ENCODE results near the gene TSEN2. TPM values are rescaled to one million over a fixed set of nuclear protein-coding genes. Genes with fewer than 3 reads are reported as not detected.
"Not testable (repeated sequence)": the region's sequence is repeated elsewhere in the genome, so short reads cannot be mapped to it uniquely, and the experiment has no call there.

Gene TSEN2
- total RNA-seq, 5 donors from 2014 or later (not counting 1 experiment from before 2014, with no cell fraction given) = 11.7 to 20.9 (median 18.2) TPM

DNA sequence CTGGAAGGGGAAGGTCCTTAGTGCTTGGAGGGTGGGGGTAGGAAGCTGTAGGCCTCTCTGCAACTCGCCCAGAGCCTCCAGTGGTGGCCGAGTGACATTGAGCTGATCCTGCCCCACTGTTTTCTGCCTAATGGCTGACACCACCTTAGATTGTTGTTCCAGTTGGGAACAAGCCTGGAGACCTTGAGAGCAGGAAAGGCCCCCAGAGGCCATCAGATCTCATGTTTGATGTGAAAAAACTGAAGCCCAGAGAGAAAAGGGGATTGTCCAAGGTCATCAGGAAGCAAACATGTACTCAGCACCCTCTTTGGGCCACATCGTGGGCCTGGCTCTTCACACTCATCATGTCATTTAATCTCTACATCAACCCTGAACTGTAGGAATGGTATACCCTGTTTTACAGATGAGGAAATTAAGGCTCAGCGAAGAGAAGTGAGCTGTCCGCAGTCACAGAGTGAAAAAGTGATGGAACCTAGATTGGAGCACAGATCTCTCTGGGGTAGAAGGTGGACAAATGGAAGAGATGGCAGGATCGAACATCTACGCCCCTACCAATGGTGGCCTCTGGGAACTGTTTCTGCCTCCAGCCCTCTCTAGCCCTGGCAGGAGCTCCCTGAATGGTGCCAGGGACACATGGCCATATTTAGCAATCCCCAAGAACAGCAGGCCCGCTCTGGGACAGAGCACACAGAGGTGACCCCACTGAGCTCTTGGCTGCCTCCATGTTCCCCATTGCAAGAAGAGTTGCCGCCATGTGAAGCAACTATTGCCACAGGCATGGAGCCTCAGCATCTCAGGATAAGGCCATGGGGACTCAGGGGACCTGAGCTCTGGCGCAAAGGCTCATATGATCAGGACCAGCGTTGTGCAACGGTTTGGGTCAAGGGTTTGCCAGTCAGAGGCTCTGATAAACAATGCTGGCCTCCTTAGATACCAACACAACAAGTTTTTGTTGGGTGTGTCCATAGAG is 31.6 kb upstream of the TSEN2 start:
- ChIA-PET CTCF (no interaction called here), POLR2A (no interaction called here)
- no peaks in the 10 kb centered on the region for H3K27me3 Mint-ChIP-seq
- H3K9me3 Mint-ChIP-seq = no peaks in the 10 kb centered on the region
- no peak for ATAC-seq (replicated peaks in 1 of 4)
- no peak overlapping the region for H3K4me3 Mint-ChIP-seq
- H3K4me1 Mint-ChIP-seq = no peaks in the 10 kb centered on the region
- H3K36me3 Mint-ChIP-seq = no peaks in the 10 kb centered on the region
- no peaks in the 10 kb centered on the region for H3K9me3 ChIP-seq
- no peaks in the 10 kb centered on the region for H3K27me3 ChIP-seq (replicated peaks in 1 of 2; ENCODE audit: control insufficient read depth in 2 of 2, extremely low read depth in 1 of 2, insufficient read depth in 2 of 2, low read length in 1 of 2)
- WGBS (ENCODE audit: insufficient coverage) = 96% methylated on average over 6 of the region's 12 CpGs
- H3K27ac Mint-ChIP-seq = no peak overlapping the region
- H3K27ac ChIP-seq (ENCODE audit: low read length) = no peak overlapping the region
- no peak overlapping the region for H3K4me3 ChIP-seq (ENCODE audit: control insufficient read depth in 1 of 2, extremely low read depth in 1 of 2, low read length in 1 of 2)
- no peaks in the 10 kb centered on the region for H3K4me1 ChIP-seq (ENCODE audit: control insufficient read depth in 1 of 2, extremely low read depth in 1 of 2, insufficient read depth in 2 of 2, low read length in 2 of 2)
- no peak for DNase-seq
- no peaks in the 10 kb centered on the region for H3K36me3 ChIP-seq (ENCODE audit: control insufficient read depth in 2 of 2, extremely low read depth in 1 of 2, insufficient read depth in 1 of 2, low read length in 1 of 2)

GRCh38 chr3:12454076-12454815 is 30.0 kb upstream of the TSEN2 start:
- ATAC-seq (replicated peaks in 1 of 4) (no peak), DNase-seq (no peak)
- no peaks in the 10 kb centered on the region for H3K27me3 Mint-ChIP-seq
- no peaks in the 10 kb centered on the region for H3K36me3 ChIP-seq (ENCODE audit: control insufficient read depth in 2 of 2, extremely low read depth in 1 of 2, insufficient read depth in 1 of 2, low read length in 1 of 2)
- H3K27ac ChIP-seq (ENCODE audit: low read length) = no peak overlapping the region
- no peaks in the 10 kb centered on the region for H3K27me3 ChIP-seq (replicated peaks in 1 of 2; ENCODE audit: control insufficient read depth in 2 of 2, extremely low read depth in 1 of 2, insufficient read depth in 2 of 2, low read length in 1 of 2)
- 40% methylated on average over 1 of the region's 6 CpGs for WGBS (ENCODE audit: insufficient coverage)
- H3K9me3 Mint-ChIP-seq = no peaks in the 10 kb centered on the region
- no peak overlapping the region for H3K27ac Mint-ChIP-seq
- H3K9me3 ChIP-seq = no peaks in the 10 kb centered on the region
- POLR2A ChIA-PET = no interaction called here
- H3K4me1 ChIP-seq (ENCODE audit: control insufficient read depth in 1 of 2, extremely low read depth in 1 of 2, insufficient read depth in 2 of 2, low read length in 2 of 2) = no peaks in the 10 kb centered on the region
- no peaks in the 10 kb centered on the region for H3K4me1 Mint-ChIP-seq
- H3K4me3 ChIP-seq (ENCODE audit: control insufficient read depth in 1 of 2, extremely low read depth in 1 of 2, low read length in 1 of 2) = no peak overlapping the region
- CTCF ChIA-PET = no interaction called here
- H3K36me3 Mint-ChIP-seq = no peaks in the 10 kb centered on the region
- H3K4me3 Mint-ChIP-seq = no peak overlapping the region

GRCh38 chr3:12454816-12455121 is 29.5 kb upstream of the TSEN2 start:
- H3K36me3 ChIP-seq (ENCODE audit: control insufficient read depth in 2 of 2, extremely low read depth in 1 of 2, insufficient read depth in 1 of 2, low read length in 1 of 2) = no peaks in the 10 kb centered on the region
- H3K4me1 ChIP-seq (ENCODE audit: control insufficient read depth in 1 of 2, extremely low read depth in 1 of 2, insufficient read depth in 2 of 2, low read length in 2 of 2) = no peaks in the 10 kb centered on the region
- Mint-ChIP-seq H3K27ac (no peak overlapping the region), H3K9me3 (no peaks in the 10 kb centered on the region), H3K27me3 (no peaks in the 10 kb centered on the region), H3K4me1 (no peaks in the 10 kb centered on the region), H3K4me3 (no peak overlapping the region), H3K36me3 (no peaks in the 10 kb centered on the region)
- no peak overlapping the region for H3K4me3 ChIP-seq (ENCODE audit: control insufficient read depth in 1 of 2, extremely low read depth in 1 of 2, low read length in 1 of 2)
- H3K27ac ChIP-seq (ENCODE audit: low read length) = no peak overlapping the region
- WGBS (ENCODE audit: insufficient coverage) = no CpG with 5 or more reads among the region's 2 CpGs
- no peaks in the 10 kb centered on the region for H3K27me3 ChIP-seq (replicated peaks in 1 of 2; ENCODE audit: control insufficient read depth in 2 of 2, extremely low read depth in 1 of 2, insufficient read depth in 2 of 2, low read length in 1 of 2)
- H3K9me3 ChIP-seq = no peaks in the 10 kb centered on the region
- ATAC-seq (replicated peaks in 1 of 4) (peak in 1 of 4 experiments; percentile 7), DNase-seq (no peak)
- ChIA-PET POLR2A (no interaction called here), CTCF (no interaction called here)

DNA sequence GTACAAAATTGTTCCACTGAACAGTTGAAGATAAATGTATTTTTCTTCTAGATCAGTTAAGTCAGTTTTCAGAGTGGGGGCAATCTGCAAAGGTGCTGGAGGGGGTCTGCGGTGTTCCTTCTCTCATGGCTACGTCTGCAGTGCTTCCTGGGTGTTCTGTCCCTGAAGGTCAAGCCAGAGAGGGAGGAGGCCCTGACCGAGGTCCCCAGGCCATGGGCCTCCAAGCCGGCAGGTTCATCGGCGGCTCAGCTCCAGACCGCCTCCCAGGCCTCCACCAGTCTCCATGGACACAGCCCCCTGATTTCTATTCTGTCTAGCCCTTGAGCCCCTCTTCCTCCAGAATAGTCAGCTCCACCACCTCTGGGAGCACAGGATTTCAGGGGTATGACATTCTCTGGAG is 28.5 kb upstream of the TSEN2 start:
- Histone ChIP-seq H3K4me1 (ENCODE audit: control insufficient read depth in 1 of 2, extremely low read depth in 1 of 2, insufficient read depth in 2 of 2, low read length in 2 of 2) (no peaks in the 10 kb centered on the region), H3K27ac (ENCODE audit: low read length) (no peak overlapping the region), H3K36me3 (ENCODE audit: control insufficient read depth in 2 of 2, extremely low read depth in 1 of 2, insufficient read depth in 1 of 2, low read length in 1 of 2) (no peaks in the 10 kb centered on the region), H3K4me3 (ENCODE audit: control insufficient read depth in 1 of 2, extremely low read depth in 1 of 2, low read length in 1 of 2) (no peak overlapping the region), H3K27me3 (replicated peaks in 1 of 2; ENCODE audit: control insufficient read depth in 2 of 2, extremely low read depth in 1 of 2, insufficient read depth in 2 of 2, low read length in 1 of 2) (no peaks in the 10 kb centered on the region), H3K9me3 (no peaks in the 10 kb centered on the region)
- CTCF ChIA-PET = no interaction called here
- no peak overlapping the region for H3K27ac Mint-ChIP-seq
- H3K36me3 Mint-ChIP-seq = no peaks in the 10 kb centered on the region
- H3K4me1 Mint-ChIP-seq = no peaks in the 10 kb centered on the region
- H3K4me3 Mint-ChIP-seq = no peak overlapping the region
- POLR2A ChIA-PET = no interaction called here
- H3K27me3 Mint-ChIP-seq = no peaks in the 10 kb centered on the region
- no peaks in the 10 kb centered on the region for H3K9me3 Mint-ChIP-seq
- WGBS (ENCODE audit: insufficient coverage) = 93% methylated on average over 2 of the region's 7 CpGs
- DNase-seq (no peak), ATAC-seq (replicated peaks in 1 of 4) (no peak)

DNA sequence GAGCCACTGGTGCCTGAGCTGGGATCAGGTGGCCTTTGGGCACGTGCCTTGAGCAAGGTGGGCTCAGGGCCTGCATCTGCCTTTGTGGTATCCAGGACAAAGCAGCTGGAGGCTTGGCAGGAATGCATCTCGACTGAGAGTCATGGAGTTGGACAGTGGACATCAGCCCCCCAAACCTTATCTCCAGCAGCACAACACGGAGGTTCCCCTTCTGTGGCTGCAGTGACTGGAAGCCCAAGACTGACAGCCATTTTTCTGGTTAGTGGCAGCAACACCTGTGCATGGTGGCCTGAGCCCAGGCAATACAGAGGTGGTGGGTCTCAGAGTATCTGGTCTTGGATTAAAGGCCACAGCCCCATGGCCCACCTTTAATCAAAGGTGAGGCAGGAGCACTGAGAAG is 27.8 kb upstream of the TSEN2 start:
- H3K27ac ChIP-seq (ENCODE audit: low read length) = no peak overlapping the region
- H3K36me3 ChIP-seq (ENCODE audit: control insufficient read depth in 2 of 2, extremely low read depth in 1 of 2, insufficient read depth in 1 of 2, low read length in 1 of 2) = no peaks in the 10 kb centered on the region
- H3K4me1 ChIP-seq (ENCODE audit: control insufficient read depth in 1 of 2, extremely low read depth in 1 of 2, insufficient read depth in 2 of 2, low read length in 2 of 2) = no peaks in the 10 kb centered on the region
- Mint-ChIP-seq H3K9me3 (no peaks in the 10 kb centered on the region), H3K36me3 (no peaks in the 10 kb centered on the region), H3K27me3 (no peaks in the 10 kb centered on the region), H3K4me3 (no peak overlapping the region), H3K4me1 (peaks cover 0 to 2% (median 0%) of the 10 kb centered on the region in 3 donors), H3K27ac (no peak overlapping the region)
- no peak overlapping the region for H3K4me3 ChIP-seq (ENCODE audit: control insufficient read depth in 1 of 2, extremely low read depth in 1 of 2, low read length in 1 of 2)
- ChIA-PET CTCF (no interaction called here), POLR2A (no interaction called here)
- H3K9me3 ChIP-seq = no peaks in the 10 kb centered on the region
- DNase-seq (no peak), ATAC-seq (replicated peaks in 1 of 4) (no peak)
- H3K27me3 ChIP-seq (replicated peaks in 1 of 2; ENCODE audit: control insufficient read depth in 2 of 2, extremely low read depth in 1 of 2, insufficient read depth in 2 of 2, low read length in 1 of 2) = peaks cover 0 to 2% of the 10 kb centered on the region in 2 experiments
- 57% methylated on average over 1 of the region's 3 CpGs for WGBS (ENCODE audit: insufficient coverage)

DNA sequence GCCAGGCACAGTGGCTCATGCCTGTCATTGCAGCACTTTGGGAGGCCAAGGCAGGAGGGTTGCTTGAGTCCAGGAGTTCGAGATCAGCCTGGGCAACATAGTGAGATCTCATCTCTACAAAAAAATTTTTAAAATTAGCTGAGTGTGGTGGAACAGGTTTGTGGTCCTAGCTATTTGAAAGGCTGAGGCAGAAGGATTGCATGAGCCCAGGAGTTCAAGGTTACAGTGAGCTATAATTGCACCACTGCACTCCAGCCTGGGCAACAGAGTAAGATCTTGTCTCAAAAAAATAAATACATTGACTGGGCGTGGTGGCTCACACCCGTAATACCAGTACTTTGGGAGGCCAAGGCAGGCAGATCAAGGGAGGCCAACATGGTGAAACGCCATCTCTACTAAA is 26.9 kb upstream of the TSEN2 start:
- ATAC-seq (replicated peaks in 1 of 4); H3K9me3 ChIP-seq; H3K4me3 Mint-ChIP-seq; H3K4me1 Mint-ChIP-seq; H3K27me3 ChIP-seq (replicated peaks in 1 of 2; ENCODE audit: control insufficient read depth in 2 of 2, extremely low read depth in 1 of 2, insufficient read depth in 2 of 2, low read length in 1 of 2); H3K9me3 Mint-ChIP-seq; POLR2A ChIA-PET; H3K36me3 Mint-ChIP-seq; H3K27ac Mint-ChIP-seq; H3K36me3 ChIP-seq (ENCODE audit: control insufficient read depth in 2 of 2, extremely low read depth in 1 of 2, insufficient read depth in 1 of 2, low read length in 1 of 2); H3K4me1 ChIP-seq (ENCODE audit: control insufficient read depth in 1 of 2, extremely low read depth in 1 of 2, insufficient read depth in 2 of 2, low read length in 2 of 2); H3K4me3 ChIP-seq (ENCODE audit: control insufficient read depth in 1 of 2, extremely low read depth in 1 of 2, low read length in 1 of 2); H3K27me3 Mint-ChIP-seq; H3K27ac ChIP-seq (ENCODE audit: low read length); DNase-seq; CTCF ChIA-PET: not testable (repeated sequence)
- WGBS (ENCODE audit: insufficient coverage) = 100% methylated on average over 1 of the region's 4 CpGs

Measured in T-cell (primary cell).